ENCODE results near the gene SUFU.
A peak's percentile ranks its signal among the peaks of the same experiment; 100 is the strongest.

Gene SUFU

DNA sequence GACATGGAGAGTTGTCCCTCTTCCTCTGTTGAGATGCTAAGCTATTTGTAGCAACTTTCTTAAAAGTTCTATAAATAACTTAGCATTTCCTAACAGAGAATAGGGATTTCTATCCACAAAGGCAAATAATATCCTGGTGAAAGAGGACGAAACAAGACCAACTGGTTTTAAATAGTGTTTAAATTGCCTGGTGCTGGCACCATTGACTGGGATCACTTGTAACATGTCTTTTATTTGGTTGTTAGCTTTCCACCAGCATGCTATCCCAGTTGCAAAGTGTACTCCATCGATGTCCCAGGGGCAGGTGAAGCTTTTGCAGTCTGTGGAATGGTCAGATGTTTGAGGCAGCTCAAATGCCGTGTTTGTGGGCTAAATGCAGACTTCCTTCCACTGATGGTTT is 3.7 kb downstream of the SUFU start:
- no peak overlapping the region for H3K4me3 Mint-ChIP-seq
- H3K27ac Mint-ChIP-seq (ENCODE audit: low read depth), result no peak overlapping the region
- no peaks in the 10 kb centered on the region for H3K27me3 Mint-ChIP-seq
- DNase-seq (ENCODE audit: low spot score in 2 of 2) (no peak), ATAC-seq (replicated peaks; ENCODE audit: extremely low read depth, poor library complexity, severe bottlenecking) (no peak)
- peaks cover 34% of the 10 kb centered on the region for H3K4me1 Mint-ChIP-seq
- H3K36me3 Mint-ChIP-seq (ENCODE audit: insufficient read depth), result peaks cover 14% of the 10 kb centered on the region
- H3K9me3 Mint-ChIP-seq, result no peaks in the 10 kb centered on the region

DNA sequence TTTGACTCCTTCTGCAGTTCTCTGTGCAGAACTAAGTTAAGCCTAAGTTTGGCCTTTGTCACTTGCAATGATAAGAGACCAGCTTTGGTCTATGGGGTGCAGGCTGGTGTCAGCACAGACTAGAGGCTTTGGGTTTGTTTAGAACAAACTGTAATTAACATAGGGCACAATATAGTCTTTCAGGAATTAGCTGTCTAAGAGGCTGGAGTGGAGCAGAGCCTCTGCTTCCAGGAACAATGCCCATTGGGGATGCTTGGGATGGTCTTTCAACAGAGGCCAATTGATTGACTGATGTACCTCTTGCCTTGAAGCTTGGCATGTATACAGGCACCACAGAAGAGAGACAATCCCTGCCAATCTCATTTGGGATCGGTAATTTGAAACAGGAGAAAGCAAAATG is 4.7 kb downstream of the SUFU start:
- no peaks in the 10 kb centered on the region for H3K27me3 Mint-ChIP-seq
- ATAC-seq (replicated peaks; ENCODE audit: extremely low read depth, poor library complexity, severe bottlenecking) (no peak), DNase-seq (ENCODE audit: low spot score in 2 of 2) (no peak)
- no peak overlapping the region for H3K27ac Mint-ChIP-seq (ENCODE audit: low read depth)
- H3K4me1 Mint-ChIP-seq, result peaks cover 34% of the 10 kb centered on the region
- H3K4me3 Mint-ChIP-seq, result no peak overlapping the region
- H3K9me3 Mint-ChIP-seq, result no peaks in the 10 kb centered on the region
- H3K36me3 Mint-ChIP-seq (ENCODE audit: insufficient read depth), result peaks cover 21% of the 10 kb centered on the region

DNA sequence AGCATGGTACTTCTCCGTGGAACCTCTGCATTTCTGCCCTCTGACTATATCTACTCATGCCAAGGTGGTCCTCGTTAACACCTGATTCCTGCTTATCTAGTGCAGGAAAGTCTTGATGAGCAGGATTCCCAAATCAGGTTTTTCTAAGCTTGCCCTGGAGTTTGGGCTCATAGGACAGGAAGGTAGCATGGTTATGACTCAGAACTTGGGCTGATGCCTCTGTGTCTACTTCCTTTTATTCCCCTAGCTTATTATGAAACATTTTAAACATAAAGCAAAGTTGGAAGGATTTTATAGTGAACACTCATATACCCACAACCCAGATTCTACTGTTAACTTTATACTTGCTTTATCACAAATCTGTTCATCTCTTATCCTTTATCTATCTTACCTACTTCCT is 5.6 kb downstream of the SUFU start:
- Mint-ChIP-seq H3K27ac (ENCODE audit: low read depth) (no peak overlapping the region), H3K4me1 (peaks cover 30% of the 10 kb centered on the region), H3K9me3 (no peaks in the 10 kb centered on the region), H3K4me3 (no peak overlapping the region), H3K36me3 (ENCODE audit: insufficient read depth) (peaks cover 25% of the 10 kb centered on the region), H3K27me3 (no peaks in the 10 kb centered on the region)
- ATAC-seq (replicated peaks; ENCODE audit: extremely low read depth, poor library complexity, severe bottlenecking), result no peak
- DNase-seq (ENCODE audit: low spot score in 2 of 2), result no peak

DNA sequence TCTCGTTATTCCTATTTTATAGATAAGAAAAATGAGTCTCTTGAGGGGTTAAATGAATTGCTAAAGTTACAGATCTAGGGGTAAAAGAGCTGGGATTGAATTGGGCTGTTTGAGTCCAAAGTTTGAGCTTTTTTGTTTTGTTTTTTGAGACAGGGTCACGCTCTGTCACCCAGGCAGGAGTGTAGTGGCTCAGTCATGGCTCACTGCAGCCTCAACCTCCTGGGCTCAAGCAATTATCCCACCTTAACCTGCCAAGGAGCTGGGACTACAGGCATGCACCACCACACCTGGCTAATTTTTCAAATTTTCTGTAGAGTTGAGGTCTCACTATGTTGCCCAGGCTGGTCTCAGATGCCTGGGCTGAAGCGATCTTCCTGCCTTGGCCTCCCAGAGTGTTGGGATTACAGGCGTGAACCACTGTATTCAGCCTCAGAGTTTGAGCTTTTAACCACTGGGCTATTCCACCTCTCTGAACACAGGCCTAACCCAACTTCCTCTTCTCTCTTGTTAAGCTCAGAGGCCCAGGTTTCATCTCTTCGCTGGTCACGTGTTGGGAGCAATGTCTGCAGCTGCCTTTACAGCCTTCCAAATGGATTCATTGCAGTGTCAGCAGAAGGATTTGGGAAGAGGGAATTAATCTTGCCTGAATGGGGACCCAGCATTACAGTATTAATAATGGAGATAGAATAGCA is 8.0 kb downstream of the SUFU start:
- H3K27ac Mint-ChIP-seq (ENCODE audit: low read depth), result peak overlapping the region; percentile 35
- ATAC-seq (replicated peaks; ENCODE audit: extremely low read depth, poor library complexity, severe bottlenecking) (no peak), DNase-seq (ENCODE audit: low spot score in 2 of 2) (no peak)
- H3K4me1 Mint-ChIP-seq, result peaks cover 18% of the 10 kb centered on the region
- no peak overlapping the region for H3K4me3 Mint-ChIP-seq
- H3K27me3 Mint-ChIP-seq, result no peaks in the 10 kb centered on the region
- H3K9me3 Mint-ChIP-seq, result no peaks in the 10 kb centered on the region
- peaks cover 27% of the 10 kb centered on the region for H3K36me3 Mint-ChIP-seq (ENCODE audit: insufficient read depth)

DNA sequence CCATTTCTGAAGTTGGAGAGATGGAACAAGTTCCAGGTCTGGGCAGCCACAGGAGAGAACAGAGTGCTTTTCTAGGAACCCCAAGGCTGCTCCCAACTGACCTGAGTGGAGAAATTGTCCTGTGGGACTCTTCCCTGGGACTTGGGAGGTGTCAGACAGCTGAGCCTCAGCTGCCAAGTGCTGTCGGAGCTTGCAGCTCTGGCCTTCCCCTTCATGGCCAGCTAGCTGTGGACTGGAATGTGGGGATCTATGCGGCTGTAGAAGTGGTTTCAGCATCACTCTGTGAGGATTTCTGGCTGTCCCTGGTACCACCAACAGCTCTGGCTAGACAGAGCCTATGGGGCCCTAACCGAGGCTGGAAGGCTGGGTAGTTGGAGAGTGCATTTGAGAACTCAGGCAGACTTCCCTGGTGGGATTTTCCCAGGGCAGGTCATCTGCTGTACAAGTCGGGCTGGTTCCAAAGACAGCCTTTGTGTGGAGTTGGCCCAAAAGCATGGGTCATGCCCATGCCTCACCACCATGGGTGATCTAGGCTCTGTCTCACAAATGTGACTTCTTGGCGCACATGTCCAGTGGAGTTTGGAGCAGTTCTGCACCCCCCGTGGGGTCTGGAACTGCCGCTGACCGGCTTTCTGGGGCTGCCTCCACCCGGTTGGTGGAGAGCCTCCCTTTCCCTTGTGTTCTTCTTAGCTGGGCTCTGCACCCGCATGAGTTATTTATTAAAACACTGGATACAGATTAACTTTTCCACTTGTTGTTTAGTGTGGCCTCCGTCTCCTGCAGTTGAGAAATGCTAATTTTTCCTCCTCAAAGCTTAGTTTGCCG is 10.9 kb downstream of the SUFU start:
- Mint-ChIP-seq H3K9me3 (no peaks in the 10 kb centered on the region), H3K36me3 (ENCODE audit: insufficient read depth) (peaks cover 24% of the 10 kb centered on the region), H3K4me3 (no peak overlapping the region), H3K27me3 (no peaks in the 10 kb centered on the region), H3K4me1 (peaks cover 11% of the 10 kb centered on the region), H3K27ac (ENCODE audit: low read depth) (no peak overlapping the region)
- ATAC-seq (replicated peaks; ENCODE audit: extremely low read depth, poor library complexity, severe bottlenecking) (no peak), DNase-seq (ENCODE audit: low spot score in 2 of 2) (no peak)

DNA sequence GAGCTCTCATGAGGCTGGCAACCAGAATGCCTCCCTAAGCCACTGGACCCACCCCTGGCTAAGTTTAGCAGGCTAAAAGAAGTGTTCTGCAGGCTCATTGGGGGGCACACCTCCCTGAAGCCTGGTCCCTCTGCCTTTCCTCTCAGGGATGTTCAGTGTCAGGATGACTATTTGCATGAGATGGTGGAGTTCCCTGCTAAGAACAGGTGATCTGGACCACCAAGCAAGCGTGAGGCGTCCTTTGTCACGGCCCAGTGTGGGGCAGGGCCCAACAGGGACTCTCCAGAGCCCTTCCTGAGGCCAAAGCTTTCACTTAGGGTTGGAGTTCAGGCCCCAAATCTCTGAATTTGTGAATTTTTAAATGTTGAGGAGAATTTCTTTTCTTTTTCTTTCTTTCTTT is 12.0 kb downstream of the SUFU start:
- ATAC-seq (replicated peaks; ENCODE audit: extremely low read depth, poor library complexity, severe bottlenecking) (no peak), DNase-seq (ENCODE audit: low spot score in 2 of 2) (no peak)
- no peaks in the 10 kb centered on the region for H3K9me3 Mint-ChIP-seq

DNA sequence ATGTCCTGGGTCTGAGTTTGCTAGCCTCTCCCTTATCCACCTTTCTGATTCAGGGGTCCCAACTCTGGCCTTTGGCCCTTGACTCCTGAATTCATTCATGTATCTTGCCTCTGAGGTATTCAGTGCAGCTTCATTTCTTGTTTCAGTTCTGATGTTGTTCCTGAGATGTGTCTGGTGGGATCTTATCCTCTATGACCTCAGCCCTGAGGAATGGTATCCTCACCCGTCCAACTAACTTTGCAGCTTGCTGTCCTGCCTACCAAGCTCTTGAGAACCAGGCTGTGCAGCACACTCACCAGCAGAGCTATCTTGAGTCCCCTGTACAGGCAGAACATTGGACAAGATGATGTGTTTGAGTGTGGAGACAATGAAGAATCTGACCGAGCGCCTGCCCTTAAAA is 13.8 kb downstream of the SUFU start:
- Mint-ChIP-seq H3K27me3 (no peaks in the 10 kb centered on the region), H3K4me1 (peaks cover 16% of the 10 kb centered on the region), H3K36me3 (ENCODE audit: insufficient read depth) (peaks cover 15% of the 10 kb centered on the region), H3K27ac (ENCODE audit: low read depth) (no peak overlapping the region), H3K4me3 (no peak overlapping the region), H3K9me3 (no peaks in the 10 kb centered on the region)
- DNase-seq (ENCODE audit: low spot score in 2 of 2), result no peak
- no peak for ATAC-seq (replicated peaks; ENCODE audit: extremely low read depth, poor library complexity, severe bottlenecking)

More for the DNA sequence above, 12.0 kb downstream of the SUFU start:
- Mint-ChIP-seq H3K27ac (ENCODE audit: low read depth) (no peak overlapping the region), H3K4me3 (no peak overlapping the region), H3K36me3 (ENCODE audit: insufficient read depth) (peaks cover 22% of the 10 kb centered on the region), H3K27me3 (no peaks in the 10 kb centered on the region), H3K4me1 (peaks cover 17% of the 10 kb centered on the region)

DNA sequence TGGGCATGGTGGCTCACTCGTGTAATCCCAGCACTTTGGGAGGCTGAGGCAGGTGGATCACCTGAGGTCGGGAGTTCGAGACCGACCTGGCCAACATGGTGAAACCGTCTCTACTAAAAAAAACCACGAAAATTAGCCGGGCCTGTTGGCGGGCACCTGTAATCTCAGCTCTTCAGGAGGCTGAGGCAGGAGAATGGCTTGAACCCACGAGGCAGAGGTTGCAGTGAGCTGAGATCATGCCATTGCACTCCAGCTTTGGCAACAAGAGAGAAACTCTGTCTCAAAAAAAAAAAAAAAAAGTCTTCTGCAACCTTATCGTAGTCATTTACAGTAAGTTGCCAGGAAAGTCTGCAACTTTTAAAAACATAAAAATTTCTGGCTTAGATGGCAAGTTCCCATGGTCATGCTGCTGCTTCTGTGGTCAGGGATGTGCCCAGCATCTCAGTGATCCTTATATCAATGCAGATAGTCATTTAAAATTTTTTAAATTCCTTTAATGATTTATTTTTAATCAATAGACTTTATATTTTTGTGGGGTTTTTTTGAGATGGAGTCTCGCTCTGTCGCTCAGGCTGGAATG is 15.6 kb downstream of the SUFU start:
- peaks cover 22% of the 10 kb centered on the region for H3K4me1 Mint-ChIP-seq
- no peak overlapping the region for H3K27ac Mint-ChIP-seq (ENCODE audit: low read depth)
- no peak overlapping the region for H3K4me3 Mint-ChIP-seq
- no peaks in the 10 kb centered on the region for H3K27me3 Mint-ChIP-seq
- peaks cover 7% of the 10 kb centered on the region for H3K36me3 Mint-ChIP-seq (ENCODE audit: insufficient read depth)
- H3K9me3 Mint-ChIP-seq, result no peaks in the 10 kb centered on the region
- ATAC-seq (replicated peaks; ENCODE audit: extremely low read depth, poor library complexity, severe bottlenecking) (no peak), DNase-seq (ENCODE audit: low spot score in 2 of 2) (no peak)

DNA sequence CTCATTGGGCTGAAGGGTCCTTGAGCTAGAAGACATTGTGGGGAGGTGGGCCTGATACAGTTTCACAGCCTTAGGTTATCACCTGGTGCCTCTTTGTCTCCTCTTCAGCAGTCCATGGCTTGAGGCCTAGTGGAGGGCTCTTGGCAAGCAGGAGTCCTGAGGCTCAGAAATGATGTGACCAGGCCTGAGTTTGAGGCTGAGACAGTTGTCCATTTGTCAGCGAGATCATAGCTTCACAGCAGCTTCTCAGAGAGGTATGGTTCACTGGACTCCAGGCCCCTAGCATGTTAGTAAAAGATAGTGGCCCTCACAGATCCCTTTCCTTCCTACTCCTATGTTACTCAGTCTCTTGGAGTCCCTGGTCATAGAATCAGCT is 19.1 kb downstream of the SUFU start:
- Mint-ChIP-seq H3K4me3 (no peak overlapping the region), H3K4me1 (peaks cover 22% of the 10 kb centered on the region), H3K27ac (ENCODE audit: low read depth) (no peak overlapping the region), H3K27me3 (no peaks in the 10 kb centered on the region), H3K36me3 (ENCODE audit: insufficient read depth) (peaks cover 8% of the 10 kb centered on the region), H3K9me3 (no peaks in the 10 kb centered on the region)
- DNase-seq (ENCODE audit: low spot score in 2 of 2) (no peak), ATAC-seq (replicated peaks; ENCODE audit: extremely low read depth, poor library complexity, severe bottlenecking) (no peak)

DNA sequence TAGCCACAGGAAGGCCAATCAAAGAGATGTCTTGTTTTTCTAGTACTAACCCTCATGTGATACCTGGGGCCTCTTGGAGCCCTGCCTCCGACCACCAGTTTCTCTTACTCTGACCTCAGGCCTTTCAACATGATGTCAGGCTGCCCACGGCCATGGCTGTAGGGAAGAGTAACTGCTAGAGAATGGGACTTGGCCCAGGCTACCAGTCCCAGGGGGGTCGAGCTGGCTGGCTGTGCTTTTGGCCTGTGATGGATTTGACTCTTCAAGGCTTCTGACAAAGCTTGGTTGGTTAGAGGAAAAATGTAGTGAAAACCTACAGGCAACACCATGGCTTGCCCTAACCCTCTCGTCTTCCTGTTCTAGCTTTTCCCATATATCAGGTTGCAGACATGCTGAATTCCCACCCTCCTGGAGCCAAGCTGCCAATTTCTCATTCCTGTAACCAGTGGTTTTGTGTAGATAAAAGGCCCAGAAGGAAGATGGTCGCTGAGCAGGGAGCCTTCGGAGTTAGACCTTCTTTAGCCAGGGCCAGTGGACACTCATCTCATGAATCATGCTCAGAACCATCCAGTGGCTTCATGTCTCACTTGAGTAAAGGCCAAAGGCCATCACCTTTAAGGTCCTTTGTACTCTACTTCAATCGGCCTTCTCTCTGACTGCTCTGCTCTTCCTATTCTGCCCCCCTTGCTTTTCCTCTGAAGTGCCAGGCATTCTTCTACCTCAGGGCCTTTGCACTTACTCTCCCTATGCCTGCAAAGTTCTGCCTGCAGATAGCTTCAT is 19.7 kb downstream of the SUFU start:
- H3K4me3 Mint-ChIP-seq, result no peak overlapping the region
- H3K27ac Mint-ChIP-seq (ENCODE audit: low read depth), result no peak overlapping the region
- DNase-seq (ENCODE audit: low spot score in 2 of 2) (no peak), ATAC-seq (replicated peaks; ENCODE audit: extremely low read depth, poor library complexity, severe bottlenecking) (no peak)
- H3K4me1 Mint-ChIP-seq, result peaks cover 22% of the 10 kb centered on the region
- H3K27me3 Mint-ChIP-seq, result no peaks in the 10 kb centered on the region
- no peaks in the 10 kb centered on the region for H3K9me3 Mint-ChIP-seq
- H3K36me3 Mint-ChIP-seq (ENCODE audit: insufficient read depth), result peaks cover 8% of the 10 kb centered on the region

DNA sequence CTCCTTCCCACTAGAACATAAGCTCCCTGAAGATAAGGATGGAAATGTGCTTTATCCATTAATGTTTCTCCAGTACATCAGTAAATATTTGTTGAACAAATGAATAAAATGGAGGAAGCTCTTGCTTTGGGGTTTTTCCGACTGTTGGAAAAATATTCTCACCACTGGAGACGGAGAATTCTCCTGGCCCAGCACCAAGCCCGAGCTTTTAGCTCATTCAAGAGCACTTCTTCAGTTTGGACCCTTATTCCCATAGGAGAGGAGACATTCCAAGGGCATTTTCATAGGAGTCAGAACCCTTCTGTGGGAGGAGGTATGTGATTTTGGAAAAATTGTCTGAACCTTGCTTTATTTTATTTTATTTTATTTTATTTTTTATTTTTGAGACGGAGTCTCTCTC is 21.0 kb downstream of the SUFU start:
- Mint-ChIP-seq H3K27ac (ENCODE audit: low read depth) (no peak overlapping the region), H3K36me3 (ENCODE audit: insufficient read depth) (peaks cover 8% of the 10 kb centered on the region), H3K4me1 (peaks cover 22% of the 10 kb centered on the region), H3K4me3 (no peak overlapping the region), H3K27me3 (no peaks in the 10 kb centered on the region), H3K9me3 (no peaks in the 10 kb centered on the region)
- ATAC-seq (replicated peaks; ENCODE audit: extremely low read depth, poor library complexity, severe bottlenecking) (no peak), DNase-seq (ENCODE audit: low spot score in 2 of 2) (no peak)

DNA sequence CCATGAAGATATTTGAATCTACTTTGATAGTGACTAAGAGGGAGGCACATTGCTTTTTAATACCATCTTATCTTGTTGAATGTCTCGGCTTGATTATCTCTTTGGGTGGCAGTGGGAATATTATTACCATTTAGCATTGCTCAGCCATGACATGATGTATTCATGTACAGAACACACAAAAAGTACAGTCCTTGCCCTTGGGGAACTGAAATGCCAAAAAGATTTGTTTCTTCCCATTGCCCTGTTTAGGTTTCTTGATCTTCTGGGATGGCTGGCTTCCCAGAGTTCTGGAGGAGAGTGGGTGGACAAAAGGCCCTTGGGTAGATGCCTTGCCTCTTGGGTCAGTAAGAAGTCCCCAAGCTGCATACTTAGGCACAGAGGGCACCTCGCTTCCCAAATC is 23.8 kb downstream of the SUFU start:
- DNase-seq (ENCODE audit: low spot score in 2 of 2), result no peak
- H3K36me3 Mint-ChIP-seq (ENCODE audit: insufficient read depth), result peaks cover 8% of the 10 kb centered on the region
- no peak overlapping the region for H3K4me3 Mint-ChIP-seq
- H3K27ac Mint-ChIP-seq (ENCODE audit: low read depth), result no peak overlapping the region
- H3K4me1 Mint-ChIP-seq, result peaks cover 12% of the 10 kb centered on the region
- no peaks in the 10 kb centered on the region for H3K27me3 Mint-ChIP-seq
- no peaks in the 10 kb centered on the region for H3K9me3 Mint-ChIP-seq
- ATAC-seq (replicated peaks; ENCODE audit: extremely low read depth, poor library complexity, severe bottlenecking), result no peak

Measured in central memory CD8-positive, alpha-beta T cell (primary cell).